Naive B cell (primary cell): ENCODE data around the gene C19orf47. TPM values are rescaled to one million over a fixed set of nuclear protein-coding genes. Genes with fewer than 3 reads are reported as not detected.

Experiments used
- ATAC-seq, 2 donors: fragments of 150-1000 bp; cut with Tn5 transposase; 2 replicates each; pipeline ENCODE4 v1.10.0; 2021; ENCODE audit warnings: low read depth in 2 of 2, mild to moderate bottlenecking in 2 of 2, moderate library complexity in 2 of 2
- DNase-seq: peaks from one replicate; pipeline ENCODE4 v3.0.0; 2022
- H3K27ac Mint-ChIP-seq, 6 donors: one replicate each; pipeline ENCODE4 v1.8.0; 2020 to 2022; ENCODE audit warnings: mild to moderate bottlenecking in 6 of 6, mixed read lengths in 6 of 6, moderate library complexity in 5 of 6, inconsistent platforms in 2 of 6
- H3K27me3 Mint-ChIP-seq, 3 donors: one replicate each; pipeline ENCODE4 v1.8.0; 2021 to 2022; ENCODE audit warnings: mixed read lengths in 3 of 3, mild to moderate bottlenecking in 1 of 3
- H3K36me3 Mint-ChIP-seq, 2 donors: one replicate each; pipeline ENCODE4 v1.8.0; 2020 to 2022; ENCODE audit warnings: mixed read lengths in 2 of 2, inconsistent platforms in 1 of 2, mild to moderate bottlenecking in 1 of 2
- H3K4me1 Mint-ChIP-seq, 3 donors: one replicate each; pipeline ENCODE4 v1.8.0; 2020 to 2022; ENCODE audit warnings: mixed read lengths in 3 of 3, inconsistent platforms in 1 of 3, mild to moderate bottlenecking in 1 of 3, moderate library complexity in 1 of 3
- H3K4me3 Mint-ChIP-seq, 8 donors: one replicate each; pipeline ENCODE4 v1.8.0; 2020 to 2022; ENCODE audit warnings: mild to moderate bottlenecking in 8 of 8, mixed read lengths in 8 of 8, moderate library complexity in 8 of 8, inconsistent platforms in 2 of 8
- H3K9me3 Mint-ChIP-seq, 7 donors: one replicate each; pipeline ENCODE4 v1.8.0; 2020 to 2022; ENCODE audit warnings: mixed read lengths in 7 of 7, mild to moderate bottlenecking in 5 of 7, inconsistent platforms in 2 of 7, moderate library complexity in 1 of 7
- polyA plus RNA-seq, 6 donors: library from polyadenylated mRNA; unstranded; fragments of 300-500 nt; fragmentation: Illumina TruSeq; gene quantifications; one replicate each; pipeline ENCODE4 v1.2.3, GENCODE V29; 2021; ENCODE audit warnings: low read depth in 6 of 6

The C19orf47 gene
- polyA plus RNA-seq, 6 donors from 2014 or later = 6.2 to 14.0 (median 8.5) TPM

- peak overlapping the region in 2 of 6 donors; percentile 44 to 78 for H3K27ac Mint-ChIP-seq
- no peak for ATAC-seq
- H3K4me3 Mint-ChIP-seq = no peak overlapping the region
- peaks cover 0 to 11% (median 0%) of the 10 kb centered on the region in 3 donors for H3K27me3 Mint-ChIP-seq
- H3K36me3 Mint-ChIP-seq = peaks cover 0 to 7% of the 10 kb centered on the region in 2 donors
- no peak for DNase-seq
- H3K9me3 Mint-ChIP-seq = no peaks in the 10 kb centered on the region
- H3K4me1 Mint-ChIP-seq = peaks cover 31 to 43% (median 38%) of the 10 kb centered on the region in 3 donors
Measured at GRCh38 chr19:40356681-40357595, 8.7 kb upstream of the C19orf47 start.

GRCh38 chr19:40355975-40356680, 7.9 kb upstream of the C19orf47 start:
- Mint-ChIP-seq H3K4me3 (no peak overlapping the region), H3K9me3 (no peaks in the 10 kb centered on the region), H3K4me1 (peaks cover 31 to 43% (median 36%) of the 10 kb centered on the region in 3 donors), H3K36me3 (peaks cover 0 to under 1% of the 10 kb centered on the region in 2 donors), H3K27me3 (peaks cover 0 to 11% (median 0%) of the 10 kb centered on the region in 3 donors), H3K27ac (peak overlapping the region in 4 of 6 donors; percentile 14 to 91 (median 76))
- no peak for ATAC-seq
- DNase-seq = no peak

GRCh38 chr19:40348961-40349507, 837 bp upstream of the C19orf47 start:
- H3K36me3 Mint-ChIP-seq = no peaks in the 10 kb centered on the region
- H3K9me3 Mint-ChIP-seq = no peaks in the 10 kb centered on the region
- H3K27ac Mint-ChIP-seq = peak overlapping the region; percentile 79 to 97 (median 89)
- ATAC-seq (no peak), DNase-seq (no peak)
- no peaks in the 10 kb centered on the region for H3K27me3 Mint-ChIP-seq
- H3K4me1 Mint-ChIP-seq = peaks cover 21 to 34% (median 34%) of the 10 kb centered on the region in 3 donors
- peak overlapping the region; percentile 84 to 98 (median 89) for H3K4me3 Mint-ChIP-seq

- DNase-seq = no peak
- peak overlapping the region in 1 of 8 donors; percentile 31 for H3K4me3 Mint-ChIP-seq
- no peak overlapping the region for H3K27ac Mint-ChIP-seq
- no peaks in the 10 kb centered on the region for H3K27me3 Mint-ChIP-seq
- H3K36me3 Mint-ChIP-seq = peaks cover 4% of the 10 kb centered on the region in 2 donors
- ATAC-seq = no peak
- H3K9me3 Mint-ChIP-seq = no peaks in the 10 kb centered on the region
- peaks cover 25 to 30% (median 27%) of the 10 kb centered on the region in 3 donors for H3K4me1 Mint-ChIP-seq
Measured at GRCh38 chr19:40344422-40344821, 3.8 kb downstream of the C19orf47 start.

GRCh38 chr19:40342644-40343311, 5.4 kb downstream of the C19orf47 start:
- Mint-ChIP-seq H3K4me3 (no peak overlapping the region), H3K9me3 (no peaks in the 10 kb centered on the region), H3K27ac (peak overlapping the region in 2 of 6 donors; percentile 43 to 85), H3K27me3 (no peaks in the 10 kb centered on the region), H3K36me3 (peaks cover 11 to 13% of the 10 kb centered on the region in 2 donors), H3K4me1 (peaks cover 12 to 24% (median 14%) of the 10 kb centered on the region in 3 donors)
- ATAC-seq (no peak), DNase-seq (no peak)

- Mint-ChIP-seq H3K9me3 (no peaks in the 10 kb centered on the region), H3K4me1 (peaks cover 8 to 14% (median 12%) of the 10 kb centered on the region in 3 donors), H3K27ac (no peak overlapping the region), H3K27me3 (no peaks in the 10 kb centered on the region), H3K36me3 (peaks cover 11 to 13% of the 10 kb centered on the region in 2 donors), H3K4me3 (peak overlapping the region in 1 of 8 donors; percentile 40)
- DNase-seq (no peak), ATAC-seq (no peak)
Measured at GRCh38 chr19:40341601-40342482, 6.4 kb downstream of the C19orf47 start.

GRCh38 chr19:40339018-40339728, 9.0 kb downstream of the C19orf47 start:
- Mint-ChIP-seq H3K4me3 (no peak overlapping the region), H3K27me3 (no peaks in the 10 kb centered on the region), H3K4me1 (peaks cover 0 to 12% (median 6%) of the 10 kb centered on the region in 3 donors), H3K36me3 (peaks cover 11 to 13% of the 10 kb centered on the region in 2 donors), H3K27ac (no peak overlapping the region), H3K9me3 (no peaks in the 10 kb centered on the region)
- ATAC-seq (no peak), DNase-seq (no peak)

GRCh38 chr19:40337594-40337993, 10.6 kb downstream of the C19orf47 start:
- no peaks in the 10 kb centered on the region for H3K9me3 Mint-ChIP-seq
- no peaks in the 10 kb centered on the region for H3K27me3 Mint-ChIP-seq
- DNase-seq = no peak
- no peak overlapping the region for H3K4me3 Mint-ChIP-seq
- peaks cover 0 to 8% (median 3%) of the 10 kb centered on the region in 3 donors for H3K4me1 Mint-ChIP-seq
- peaks cover 13 to 18% of the 10 kb centered on the region in 2 donors for H3K36me3 Mint-ChIP-seq
- H3K27ac Mint-ChIP-seq = no peak overlapping the region
- no peak for ATAC-seq

GRCh38 chr19:40337107-40337506, 11.1 kb downstream of the C19orf47 start:
- H3K4me1 Mint-ChIP-seq = peaks cover 0 to 4% (median 3%) of the 10 kb centered on the region in 3 donors
- no peak overlapping the region for H3K27ac Mint-ChIP-seq
- H3K27me3 Mint-ChIP-seq = no peaks in the 10 kb centered on the region
- H3K4me3 Mint-ChIP-seq = no peak overlapping the region
- no peak for DNase-seq
- ATAC-seq = no peak
- peaks cover 13 to 18% of the 10 kb centered on the region in 2 donors for H3K36me3 Mint-ChIP-seq
- no peaks in the 10 kb centered on the region for H3K9me3 Mint-ChIP-seq

GRCh38 chr19:40336601-40336900, 11.6 kb downstream of the C19orf47 start:
- Mint-ChIP-seq H3K4me3 (peak overlapping the region in 1 of 8 donors; percentile 68), H3K4me1 (peaks cover 0 to 4% (median 3%) of the 10 kb centered on the region in 3 donors), H3K27ac (no peak overlapping the region), H3K9me3 (no peaks in the 10 kb centered on the region), H3K27me3 (no peaks in the 10 kb centered on the region), H3K36me3 (peaks cover 13 to 18% of the 10 kb centered on the region in 2 donors)
- DNase-seq (no peak), ATAC-seq (no peak)

- no peak for DNase-seq
- H3K27ac Mint-ChIP-seq = no peak overlapping the region
- H3K36me3 Mint-ChIP-seq = peaks cover 13 to 18% of the 10 kb centered on the region in 2 donors
- no peaks in the 10 kb centered on the region for H3K27me3 Mint-ChIP-seq
- H3K4me1 Mint-ChIP-seq = peaks cover 0 to 4% (median 3%) of the 10 kb centered on the region in 3 donors
- no peak for ATAC-seq
- H3K9me3 Mint-ChIP-seq = no peaks in the 10 kb centered on the region
- H3K4me3 Mint-ChIP-seq = peak overlapping the region in 1 of 8 donors; percentile 68
Measured at GRCh38 chr19:40335855-40336600, 12.2 kb downstream of the C19orf47 start.
